Epithelial cell of prostate (primary cell): ENCODE data around the gene CCDC33.

Experiments used
- DNase-seq: peaks from one replicate; pipeline ENCODE4 v3.0.0-alpha.2; 2011; ENCODE audit warnings: low read depth, low spot score
- H3K27ac ChIP-seq: fragments of 450-650 bp; 2 replicates; pipeline ENCODE4 v1.5.1; 2017; ENCODE audit warnings: mild to moderate bottlenecking

Gene CCDC33

DNA sequence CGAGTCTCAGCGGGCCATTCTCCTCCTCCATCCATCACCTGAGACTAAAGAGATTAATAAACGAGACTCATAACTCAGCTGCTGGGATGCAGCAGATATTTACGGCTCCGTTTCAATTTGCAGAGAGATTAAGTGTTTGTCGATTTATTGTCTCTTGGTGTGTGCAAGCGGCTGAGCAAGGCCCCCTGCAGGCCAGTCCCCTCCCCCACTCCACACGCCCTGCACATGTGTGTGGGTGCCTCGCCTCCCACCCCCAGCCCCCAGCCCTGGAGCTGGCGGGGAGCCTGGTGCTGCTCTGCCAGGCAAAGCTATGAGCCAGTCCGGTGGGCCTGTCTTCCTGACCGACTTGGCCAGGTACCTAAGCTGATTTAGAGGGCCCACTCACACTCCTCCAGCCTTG is 68.3 kb downstream of the CCDC33 start:
- no peak overlapping the region for H3K27ac ChIP-seq
- DNase-seq: no peak

DNA sequence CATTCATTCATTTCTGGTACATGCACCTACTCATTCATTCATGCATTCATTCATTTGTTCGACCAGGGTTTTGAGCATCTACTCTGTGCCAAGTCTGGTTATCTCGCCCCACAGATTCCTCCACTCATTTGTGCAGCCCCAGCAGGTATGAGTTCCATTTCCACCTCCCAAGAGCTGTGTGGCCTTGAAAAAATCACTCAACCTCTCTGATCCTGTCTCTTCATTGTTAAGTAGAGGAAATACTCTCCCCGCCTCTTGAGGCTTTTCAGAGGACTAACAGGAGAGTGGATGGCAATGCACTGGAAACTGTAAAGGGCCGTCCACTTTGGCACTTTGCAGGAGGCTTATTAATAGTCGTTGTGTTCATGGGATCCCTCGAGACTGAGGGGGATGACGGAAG is 69.6 kb downstream of the CCDC33 start:
- no peak overlapping the region for H3K27ac ChIP-seq
- DNase-seq: no peak

DNA sequence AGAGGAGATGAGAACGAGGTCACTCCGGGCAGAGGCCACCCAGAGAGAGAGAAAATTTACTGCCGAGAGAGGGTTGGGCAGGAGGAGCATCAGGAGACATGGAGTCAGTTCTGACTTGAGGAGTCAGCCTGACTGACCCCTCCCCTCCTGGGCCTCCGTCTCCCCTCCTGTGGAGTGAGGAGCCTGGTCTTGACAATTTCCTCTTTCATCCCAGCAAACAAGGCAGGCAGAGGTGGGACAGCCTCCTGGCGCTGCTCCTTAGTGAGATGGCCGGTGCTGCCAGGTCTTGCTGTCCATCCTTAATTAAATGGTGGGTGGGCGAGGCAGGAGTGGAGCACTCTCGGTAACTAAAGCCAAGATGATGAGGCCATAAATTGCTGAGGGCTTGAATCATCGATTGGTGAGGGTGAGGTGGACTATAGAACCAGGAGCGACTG is 70.7 kb downstream of the CCDC33 start:
- no peak for DNase-seq
- H3K27ac ChIP-seq: no peak overlapping the region

DNA sequence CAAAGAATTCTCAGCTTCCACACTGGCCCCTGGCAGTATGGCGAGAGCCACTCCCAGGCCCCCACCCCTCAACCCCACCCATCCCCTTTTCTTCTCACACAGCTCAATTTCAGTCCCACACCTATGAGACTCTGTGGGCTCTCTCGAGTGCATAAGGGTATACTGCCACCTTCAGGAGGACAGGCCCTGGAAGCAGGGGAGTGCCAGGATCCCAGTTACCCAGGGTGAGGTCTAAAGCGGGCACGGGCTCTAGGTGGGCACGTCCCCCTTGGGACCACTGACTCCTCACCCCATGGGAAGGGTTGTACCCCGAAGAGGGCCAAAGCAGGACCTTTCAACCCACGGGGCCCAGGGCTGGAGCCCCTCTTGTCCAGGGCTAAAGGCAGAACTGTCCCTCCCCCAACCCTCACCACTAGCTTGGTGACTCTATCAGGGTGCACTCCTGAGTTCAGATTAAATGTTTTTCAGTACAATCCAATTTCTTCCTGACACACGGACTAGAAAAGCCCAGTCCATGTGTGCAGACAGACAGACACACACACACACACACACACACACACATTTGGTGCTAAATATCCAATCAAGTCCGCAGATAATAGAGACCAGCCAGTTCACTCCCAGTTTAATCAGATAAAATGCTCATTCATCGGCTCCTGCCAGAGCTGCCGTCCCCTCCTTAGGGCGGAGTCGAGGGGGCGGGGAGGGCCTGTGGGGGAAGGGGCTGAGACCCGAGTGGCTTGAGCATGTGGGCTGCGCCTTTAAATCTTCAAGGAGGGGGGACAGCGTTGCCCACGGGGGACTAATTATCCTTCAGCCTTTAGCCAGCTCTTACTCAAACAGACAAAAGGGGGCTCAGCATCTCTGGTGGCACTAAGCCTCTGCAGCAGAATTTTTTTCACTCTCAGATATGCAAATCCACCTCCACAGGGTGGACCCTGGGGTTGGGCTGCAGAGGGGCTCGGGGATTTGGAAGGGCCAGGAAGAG is 72.0 kb downstream of the CCDC33 start:
- H3K27ac ChIP-seq: no peak overlapping the region

DNA sequence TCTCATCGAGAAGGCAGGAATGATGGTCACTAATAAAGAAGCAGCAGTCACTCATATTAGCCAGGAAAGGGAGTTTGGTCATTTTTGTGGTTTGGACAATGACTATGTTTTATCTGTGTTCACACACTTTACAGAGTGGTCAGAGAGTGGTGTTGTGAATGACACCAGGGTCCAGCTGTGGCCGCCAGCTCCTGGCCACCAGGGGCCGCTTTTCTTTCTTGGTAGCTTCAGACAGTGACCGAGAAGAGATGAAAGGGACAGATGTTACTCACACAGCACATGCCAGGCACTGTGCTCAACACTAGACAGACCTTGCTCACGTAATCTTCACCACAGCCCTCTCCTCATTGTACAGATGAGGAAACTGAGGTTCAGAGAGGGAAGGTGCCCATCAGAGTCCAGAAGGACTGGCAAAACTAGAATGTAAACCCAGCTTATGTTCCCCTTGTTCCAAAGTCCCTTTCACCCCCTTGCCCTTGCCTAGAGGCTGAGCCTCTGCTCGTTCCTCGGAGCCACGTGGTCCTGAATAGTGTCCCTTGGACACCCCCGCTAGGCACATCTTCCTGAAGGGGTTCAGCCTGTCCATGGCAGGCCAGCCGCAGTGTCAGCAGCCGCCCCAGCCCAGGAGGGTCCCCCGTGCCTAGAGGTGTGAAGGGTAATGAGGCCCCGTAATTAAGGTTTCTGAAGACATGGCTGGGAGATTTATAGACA is 75.8 kb downstream of the CCDC33 start:
- no peak for DNase-seq
- no peak overlapping the region for H3K27ac ChIP-seq

More for the DNA sequence above, 72.0 kb downstream of the CCDC33 start:
- DNase-seq: no peak

DNA sequence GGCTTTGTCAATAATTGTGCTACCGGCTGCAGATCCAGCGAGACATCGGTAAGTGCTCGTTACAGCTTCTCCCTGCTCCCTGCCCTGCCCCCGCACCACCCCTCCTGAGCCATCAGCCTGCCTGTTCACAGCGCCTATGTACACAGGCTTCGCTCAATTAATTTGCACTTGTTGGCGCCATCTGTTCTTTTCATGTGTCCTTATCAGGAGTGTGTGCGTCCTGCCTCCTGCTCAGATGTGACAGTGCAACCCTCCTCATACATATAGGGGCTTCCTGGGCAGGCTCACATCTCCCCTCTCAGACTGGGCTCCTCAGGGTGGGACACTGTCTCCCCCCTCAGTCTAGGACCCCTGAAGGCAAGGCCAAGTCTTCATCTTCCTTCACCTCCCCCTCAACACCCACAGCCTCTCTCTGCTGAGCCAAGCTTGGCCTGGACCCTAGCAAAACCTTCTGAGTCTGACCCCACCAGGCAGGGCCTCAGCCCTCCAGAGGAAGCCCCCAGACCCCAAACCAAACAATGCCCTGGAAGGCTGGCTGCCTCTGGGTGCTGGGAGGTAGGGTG is 76.4 kb downstream of the CCDC33 start:
- DNase-seq: no peak
- no peak overlapping the region for H3K27ac ChIP-seq

DNA sequence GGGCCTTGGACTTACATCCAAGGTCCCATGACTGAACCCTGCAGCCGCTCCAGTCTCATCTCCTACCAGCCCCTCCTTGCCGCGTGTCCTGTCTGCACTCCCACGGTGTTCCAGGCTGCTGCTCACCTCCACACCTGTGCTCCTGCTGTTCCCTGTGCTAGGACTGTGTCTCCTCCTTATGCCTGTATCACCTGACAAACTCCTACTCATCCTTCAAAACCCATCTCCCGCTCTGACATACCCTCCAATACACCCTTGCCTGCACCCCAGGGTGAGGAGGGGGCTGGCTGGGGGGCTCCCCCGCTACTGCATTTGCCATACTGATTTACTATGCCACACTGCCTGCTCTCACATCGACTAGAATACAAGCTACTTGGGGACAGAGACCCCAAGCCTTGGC is 77.8 kb downstream of the CCDC33 start:
- no peak for DNase-seq
- no peak overlapping the region for H3K27ac ChIP-seq

DNA sequence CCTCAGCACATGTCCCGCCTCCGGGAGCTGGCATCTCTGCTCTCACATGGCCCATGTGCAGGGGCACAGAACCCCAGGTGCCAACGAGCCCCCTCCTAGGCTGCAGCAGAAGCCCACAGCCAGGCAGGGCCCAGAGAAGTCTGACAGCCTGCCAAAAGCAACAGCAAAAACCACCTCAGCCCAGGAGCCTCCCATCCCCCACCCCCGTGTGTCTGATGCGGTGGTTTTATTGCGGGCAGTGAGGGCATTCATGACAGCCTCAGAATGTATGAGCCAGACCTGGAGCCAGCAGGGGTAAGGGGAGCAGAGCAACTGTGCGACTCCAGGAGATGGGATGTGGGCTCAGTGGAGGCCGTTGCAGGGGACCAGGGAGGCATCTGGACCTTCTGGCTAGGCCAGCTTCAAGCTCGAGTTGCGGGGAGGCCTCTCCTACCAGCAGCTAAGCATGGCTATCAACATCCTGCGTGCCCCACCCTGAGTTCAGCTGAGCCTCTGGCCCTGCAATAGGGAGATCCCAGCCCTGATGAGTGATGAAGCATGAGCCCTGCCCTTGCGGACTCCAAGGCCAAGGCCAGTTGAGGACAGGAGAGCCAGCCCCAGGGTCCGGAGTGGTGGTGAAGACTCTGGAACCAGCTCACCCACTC is 78.8 kb downstream of the CCDC33 start:
- DNase-seq: no peak
- no peak overlapping the region for H3K27ac ChIP-seq

DNA sequence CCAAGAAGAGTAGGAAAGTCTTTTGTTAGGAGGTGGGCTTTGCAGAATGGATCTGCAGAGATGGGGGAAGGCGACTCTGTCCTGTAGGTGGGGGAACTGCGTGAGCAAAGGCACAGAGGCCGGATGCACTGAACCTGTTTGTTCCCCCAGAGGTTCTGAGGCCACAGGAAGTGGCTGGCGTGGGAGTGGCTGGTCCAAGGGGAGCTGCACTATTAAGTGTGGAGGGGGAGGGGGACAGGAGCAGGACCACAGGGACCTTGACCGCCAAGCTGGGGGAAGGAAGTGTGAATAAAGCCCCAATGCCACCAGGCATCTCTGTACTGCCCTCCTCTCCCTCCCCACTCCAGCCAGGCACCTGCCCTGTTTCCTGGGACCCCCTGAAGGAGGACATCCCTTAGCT is 79.5 kb downstream of the CCDC33 start:
- H3K27ac ChIP-seq: no peak overlapping the region
- no peak for DNase-seq

DNA sequence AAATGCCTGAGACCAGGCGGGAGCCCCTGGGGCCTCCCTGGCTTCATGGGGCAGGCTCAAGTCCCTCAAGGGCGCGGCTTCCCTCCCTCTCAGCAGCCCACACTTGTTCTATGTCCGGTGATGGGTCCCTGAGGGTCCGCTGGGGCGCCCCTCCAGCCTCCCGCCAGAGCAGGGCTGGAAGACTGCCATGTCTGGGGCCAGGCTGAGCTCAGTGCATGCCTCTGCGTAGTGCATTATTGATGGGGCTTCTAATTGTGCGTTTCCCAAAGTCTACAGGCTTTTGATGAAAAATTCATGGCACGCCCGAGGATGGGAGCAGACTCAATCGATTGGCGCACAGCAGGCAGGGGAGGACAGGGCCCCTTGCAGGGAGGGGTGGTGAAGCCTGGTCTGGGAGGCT is 80.0 kb downstream of the CCDC33 start:
- no peak for DNase-seq
- no peak overlapping the region for H3K27ac ChIP-seq

DNA sequence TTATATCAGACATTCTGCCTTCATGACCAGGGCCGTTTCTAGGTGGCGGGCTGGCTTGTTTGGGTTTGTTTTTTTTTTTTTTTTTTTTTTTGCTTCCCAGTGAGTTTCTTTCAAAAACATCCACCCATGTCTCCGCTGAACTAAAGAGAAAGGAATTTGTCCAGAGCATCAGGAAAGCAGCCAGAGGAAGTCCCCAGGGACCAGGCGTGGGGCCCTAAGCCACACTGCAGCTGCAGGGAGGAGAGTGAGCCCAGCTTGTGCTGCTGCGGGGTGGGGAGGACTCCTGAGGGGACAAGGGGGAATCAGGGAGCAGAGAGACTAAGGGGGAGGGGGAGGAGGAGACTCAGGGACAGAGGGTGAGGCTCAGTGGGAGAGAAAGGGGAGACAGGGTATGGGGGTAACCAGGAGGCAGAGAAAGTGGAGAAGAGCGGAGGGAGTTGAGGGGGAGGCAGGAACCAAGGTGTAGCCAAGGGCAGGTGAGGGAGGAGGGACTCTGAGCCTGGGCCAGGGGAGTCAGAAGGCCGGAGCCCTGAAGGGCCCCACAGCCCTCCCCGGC is 81.8 kb downstream of the CCDC33 start:
- no peak for DNase-seq
- no peak overlapping the region for H3K27ac ChIP-seq

DNA sequence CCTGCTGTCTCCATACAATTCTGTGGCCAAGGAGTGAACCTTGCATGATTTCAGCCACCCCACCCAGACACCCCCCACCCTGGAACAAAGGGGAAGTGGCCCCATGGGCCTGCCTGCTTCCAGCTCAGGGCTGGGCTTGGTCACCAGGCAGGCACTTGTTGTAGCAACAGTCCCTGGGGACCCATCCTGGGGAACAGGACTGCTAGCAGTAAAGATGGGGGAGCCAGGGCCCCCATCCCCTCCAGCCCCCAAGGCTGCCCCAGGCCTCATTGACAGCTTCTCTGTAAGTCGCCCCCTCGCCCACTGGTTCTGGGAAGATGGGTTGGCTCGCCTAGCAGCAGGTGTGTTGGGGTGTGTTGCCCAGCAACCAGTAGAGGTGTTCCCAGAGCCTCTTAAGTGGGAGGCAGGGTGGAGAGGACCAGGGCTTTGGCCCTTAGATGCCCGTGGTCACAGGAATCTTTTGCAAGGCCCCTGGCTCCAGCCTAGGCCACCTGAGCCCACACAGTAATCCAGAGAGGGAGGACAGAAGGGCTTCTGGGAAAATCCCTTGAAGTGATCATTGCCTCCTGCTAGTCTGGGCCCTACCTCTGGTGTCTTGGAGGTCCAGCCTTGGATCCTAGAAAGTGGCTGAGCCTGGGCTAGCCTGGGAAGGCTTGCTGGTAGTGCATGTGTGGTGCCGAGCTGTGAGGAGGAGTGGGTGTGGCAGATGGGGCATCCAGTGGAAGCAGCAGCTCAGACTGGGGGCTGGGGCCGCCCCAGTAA is 82.4 kb downstream of the CCDC33 start:
- no peak overlapping the region for H3K27ac ChIP-seq
- no peak for DNase-seq

DNA sequence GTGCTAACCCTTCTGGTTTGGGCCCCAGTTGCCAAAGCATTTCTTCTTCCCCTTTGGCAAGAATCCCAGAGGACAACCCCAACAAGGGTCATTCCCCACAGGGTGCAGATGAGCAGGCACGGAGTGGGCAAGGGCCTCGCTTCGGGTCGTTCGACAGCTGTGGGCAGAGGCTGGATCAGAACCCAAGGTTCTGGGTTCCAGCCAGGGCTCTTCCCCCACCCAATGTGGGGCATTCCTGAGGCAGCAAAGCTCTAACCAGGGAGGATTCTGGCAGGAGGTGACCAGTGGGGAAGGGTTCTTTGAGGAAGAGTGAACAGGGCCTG is 83.0 kb downstream of the CCDC33 start:
- no peak overlapping the region for H3K27ac ChIP-seq
- DNase-seq: no peak

DNA sequence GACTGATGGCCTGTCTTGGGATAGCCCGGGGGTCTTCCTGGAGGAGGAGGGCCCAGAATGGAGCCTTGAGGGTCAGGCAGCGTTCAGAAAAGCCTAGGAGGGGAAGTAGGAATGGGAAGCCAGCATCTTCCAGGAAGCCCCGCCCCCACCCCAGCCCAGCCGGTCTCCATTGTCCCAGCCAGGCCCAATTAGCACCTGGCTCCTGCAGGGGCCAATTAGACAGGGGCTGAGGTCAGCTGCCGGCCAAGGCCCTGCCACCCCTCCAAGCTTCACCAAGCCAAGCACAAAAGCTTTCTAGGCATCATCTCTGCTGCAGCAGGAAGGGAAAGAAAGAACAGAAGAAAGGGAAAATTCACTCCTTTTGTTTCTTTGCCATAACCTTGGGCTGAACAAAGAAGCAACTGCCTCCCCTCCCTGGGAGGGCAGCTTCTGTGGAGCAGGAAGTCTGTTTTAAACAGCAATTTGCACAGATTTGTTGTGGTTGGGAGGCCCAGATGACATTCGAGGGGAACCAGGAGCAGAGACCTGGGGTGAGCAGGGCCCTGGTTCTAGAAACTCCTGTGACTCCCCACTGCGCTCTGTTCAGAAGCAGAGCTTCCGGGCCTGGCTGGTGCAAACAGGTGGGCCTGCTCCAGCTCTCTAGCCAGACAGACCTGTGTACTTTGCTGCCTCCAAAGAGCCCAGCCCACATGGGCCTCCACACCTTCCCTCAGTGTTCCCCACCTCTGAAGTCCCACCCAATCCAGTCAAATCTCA is 83.6 kb downstream of the CCDC33 start:
- no peak for DNase-seq

DNA sequence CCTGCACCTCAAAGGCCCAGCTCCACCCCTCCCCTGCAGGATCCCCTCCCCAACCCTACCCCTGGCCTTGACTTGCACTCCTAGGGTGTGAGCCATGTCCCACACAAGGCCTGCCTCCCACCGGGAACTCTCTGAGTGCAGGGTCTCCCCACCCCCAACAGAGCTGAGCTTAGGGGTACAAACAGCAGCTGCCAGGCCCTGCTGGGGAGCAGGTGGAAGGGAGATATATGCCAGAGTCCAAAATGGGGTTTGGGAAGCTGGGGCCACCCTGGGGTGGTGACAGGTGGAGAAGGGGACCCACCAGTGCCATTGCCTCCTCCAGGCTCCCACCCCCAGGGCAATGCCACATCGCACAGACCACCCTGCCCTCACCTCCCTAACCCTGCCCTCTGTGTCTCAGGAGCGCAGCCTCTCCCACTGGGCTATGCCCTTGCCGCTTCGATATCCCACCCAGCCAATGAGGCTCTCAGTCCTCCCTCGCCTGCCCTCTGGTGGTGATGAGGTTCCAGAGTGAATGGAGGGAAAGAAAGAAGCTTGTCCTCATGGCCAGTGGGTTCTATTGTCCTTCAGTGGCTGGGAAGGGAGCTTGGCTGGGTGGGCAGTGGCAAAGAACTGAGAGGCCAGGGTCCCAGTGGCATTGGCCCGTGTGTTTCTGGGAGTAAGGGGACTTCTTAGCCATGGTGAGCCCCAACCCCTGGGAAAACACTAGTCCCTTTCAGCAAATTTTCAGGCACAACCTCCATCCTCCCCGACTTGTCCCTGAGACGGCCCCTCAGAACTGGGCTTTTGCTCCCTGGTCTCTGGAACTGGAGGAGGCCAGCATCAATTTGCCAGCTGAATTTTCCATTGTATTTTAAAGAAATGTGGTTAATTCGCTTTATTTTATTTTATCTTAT is 84.5 kb downstream of the CCDC33 start:
- H3K27ac ChIP-seq: no peak overlapping the region
- no peak for DNase-seq

More for the DNA sequence above, 83.6 kb downstream of the CCDC33 start:
- H3K27ac ChIP-seq: no peak overlapping the region

DNA sequence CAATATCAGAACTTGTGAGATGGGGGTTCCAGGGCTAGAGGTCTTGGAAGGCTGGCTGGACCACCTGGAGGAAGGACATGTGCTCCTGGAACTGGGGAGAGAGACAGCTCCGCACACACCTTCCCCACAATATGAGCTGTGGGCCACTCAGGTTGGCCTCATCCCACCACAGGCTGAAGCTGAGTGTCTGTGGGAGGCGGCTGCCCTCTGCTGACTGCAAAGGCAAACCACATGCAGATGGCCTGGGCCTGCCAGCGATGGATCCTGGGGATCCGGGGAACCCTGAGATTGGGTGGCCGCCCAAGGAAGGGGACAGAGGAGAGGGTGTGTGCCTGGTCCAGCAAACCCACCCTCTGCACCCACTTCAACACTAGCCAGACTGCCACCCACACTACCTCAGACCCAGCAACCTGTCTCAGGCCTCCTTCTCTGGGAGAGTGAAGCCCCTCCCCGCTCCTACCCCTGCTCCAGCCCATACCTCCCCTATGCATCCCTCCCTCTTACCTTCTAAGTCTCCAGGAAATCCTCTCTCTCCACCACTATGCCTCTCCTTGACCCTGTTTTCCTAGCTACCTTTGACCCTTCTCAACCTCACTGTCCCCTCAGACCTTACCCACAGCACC is 86.5 kb downstream of the CCDC33 start:
- no peak for DNase-seq
- H3K27ac ChIP-seq: no peak overlapping the region

DNA sequence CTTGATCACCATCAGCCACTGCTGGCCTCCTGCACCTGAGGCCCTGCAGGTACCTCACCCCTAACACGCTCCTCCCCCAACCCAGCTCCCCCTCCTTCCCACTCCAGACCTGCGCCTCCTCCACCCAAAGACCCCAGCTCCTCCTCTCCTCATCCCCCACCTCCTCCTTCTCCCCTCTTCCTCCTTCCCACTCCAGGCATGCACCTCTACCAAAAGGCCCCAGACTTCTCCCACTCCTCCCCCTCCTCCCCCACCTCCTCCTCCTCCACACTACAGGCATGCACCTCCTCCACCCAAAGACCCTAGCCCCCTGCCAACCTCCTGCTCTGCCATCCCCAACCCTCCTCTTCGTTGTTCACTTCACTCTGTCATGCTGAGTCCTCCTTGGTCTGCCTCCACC is 88.6 kb downstream of the CCDC33 start:
- no peak for DNase-seq

DNA sequence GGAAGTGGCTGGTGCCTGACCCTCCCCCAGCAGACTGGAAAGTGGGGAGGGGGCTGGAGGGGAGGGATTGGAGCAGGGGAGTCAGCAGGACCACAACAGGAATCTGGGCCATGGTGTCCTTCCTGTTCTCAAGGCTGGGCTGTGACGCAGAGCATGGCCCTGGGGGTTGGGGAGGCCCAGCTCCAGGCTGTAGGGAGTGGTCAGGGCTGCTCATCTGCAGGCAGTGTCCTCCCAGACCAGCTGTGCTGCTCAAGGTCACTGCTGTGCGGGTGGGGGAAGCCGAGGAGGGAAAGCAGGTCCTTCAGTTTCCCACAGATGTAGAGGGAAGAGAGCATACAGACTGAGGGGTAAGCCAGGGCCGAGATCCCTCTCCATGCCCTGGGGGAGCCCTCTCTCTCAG is 90.6 kb downstream of the CCDC33 start:
- no peak overlapping the region for H3K27ac ChIP-seq
- no peak for DNase-seq

More for the DNA sequence above, 88.6 kb downstream of the CCDC33 start:
- no peak overlapping the region for H3K27ac ChIP-seq
